Measurements from ENCODE around the gene FILIP1L.
"Not testable (repeated sequence)": the region's sequence is repeated elsewhere in the genome, so short reads cannot be mapped to it uniquely, and the experiment has no call there.

FILIP1L gene

DNA sequence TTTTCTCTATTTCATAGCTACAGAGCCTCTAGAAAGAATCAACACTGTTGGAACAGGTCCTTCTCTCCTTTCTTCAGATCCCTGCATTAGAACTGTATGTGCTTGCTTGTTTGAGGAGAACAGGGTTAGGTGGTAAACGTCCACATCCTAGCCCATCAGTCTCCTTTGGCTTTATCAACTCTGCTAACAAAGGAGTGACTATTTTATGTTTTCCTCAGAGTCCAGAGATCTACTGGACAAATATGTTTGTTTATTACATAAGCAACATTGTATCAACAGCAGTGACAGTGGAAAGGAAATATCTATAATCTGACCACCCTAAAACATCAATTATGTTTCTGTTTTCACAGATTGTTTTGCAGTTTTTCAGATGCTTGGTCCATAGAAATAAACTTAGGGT is 257.0 kb downstream of the FILIP1L start:
- no peak for DNase-seq

DNA sequence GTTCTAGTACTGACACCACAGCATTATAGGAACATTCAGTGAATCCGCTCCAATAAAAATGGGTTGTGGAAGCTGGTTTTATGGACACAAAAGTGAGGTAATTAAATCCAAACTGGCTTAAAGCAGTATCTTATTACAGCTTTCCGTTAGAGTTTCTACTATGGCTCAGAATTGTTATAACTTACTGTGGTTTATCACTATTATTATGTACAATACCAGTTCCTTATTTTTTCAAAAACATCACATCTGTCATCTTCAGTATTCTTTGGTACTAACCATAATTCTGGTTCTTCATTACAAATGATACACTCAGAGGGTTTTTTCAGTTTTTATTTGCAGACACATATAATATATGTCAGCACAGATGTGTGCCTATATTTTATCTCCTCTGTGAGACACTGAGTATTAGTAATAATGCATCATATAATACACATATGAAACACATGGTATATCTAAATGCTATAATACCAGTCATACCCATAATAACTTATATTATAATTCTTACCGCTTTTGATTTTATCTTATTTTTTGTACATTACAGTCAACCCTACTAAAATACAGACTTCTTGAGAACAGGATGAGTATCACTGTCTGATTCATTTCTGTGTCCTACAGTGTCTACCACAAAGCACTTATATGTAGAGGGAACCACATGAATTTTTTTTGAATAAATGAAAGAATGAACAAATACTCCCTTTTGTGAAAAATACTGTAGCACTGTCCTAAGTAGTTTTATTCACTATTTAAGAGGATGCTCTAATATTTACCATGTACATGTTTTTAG is 257.7 kb downstream of the FILIP1L start:
- no peak for DNase-seq

DNA sequence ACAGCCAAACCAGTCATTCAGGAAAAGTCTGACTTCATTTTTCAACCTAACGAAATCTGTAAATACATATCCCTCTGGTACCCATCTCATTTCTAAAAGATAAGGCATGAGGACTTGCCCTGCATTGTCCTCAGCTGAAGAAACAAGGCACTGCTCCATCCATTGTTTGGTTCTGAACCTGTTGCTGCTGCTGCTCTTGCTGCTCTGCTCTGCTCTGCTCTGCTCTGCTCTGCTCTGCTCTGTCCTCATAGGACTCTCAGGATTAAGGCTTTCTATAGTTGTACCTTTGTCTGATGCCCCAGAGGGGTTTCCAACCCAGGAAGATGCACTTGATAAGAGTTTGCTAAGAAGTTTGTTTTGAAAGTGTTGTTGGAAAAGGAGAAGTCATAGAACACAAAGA is 258.4 kb downstream of the FILIP1L start:
- DNase-seq, result no peak

DNA sequence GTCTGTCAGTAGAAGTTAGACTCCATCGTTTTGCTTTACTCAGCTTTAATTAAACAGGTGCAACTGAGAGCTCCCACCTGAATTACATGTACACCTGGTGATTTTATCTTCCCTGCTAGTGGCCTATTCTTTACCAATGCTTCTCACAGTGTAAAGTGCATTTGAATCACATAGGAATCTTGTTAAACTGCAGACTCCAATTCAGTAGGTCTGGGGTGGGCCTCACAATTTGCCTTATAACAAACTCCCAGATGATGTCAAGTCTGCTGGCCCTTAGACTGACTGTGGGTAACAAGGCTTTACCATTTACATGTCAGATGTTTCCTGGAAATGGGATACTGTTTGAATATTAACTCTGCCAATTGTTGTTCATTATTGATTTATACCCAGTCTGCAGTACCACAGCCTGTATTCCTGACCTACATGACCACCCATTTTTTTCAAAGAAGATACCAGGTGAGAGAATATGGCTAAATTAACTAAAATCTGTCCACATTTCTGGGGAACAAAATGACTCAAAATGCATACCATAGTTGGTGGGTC is 259.5 kb downstream of the FILIP1L start:
- DNase-seq, result no peak

DNA sequence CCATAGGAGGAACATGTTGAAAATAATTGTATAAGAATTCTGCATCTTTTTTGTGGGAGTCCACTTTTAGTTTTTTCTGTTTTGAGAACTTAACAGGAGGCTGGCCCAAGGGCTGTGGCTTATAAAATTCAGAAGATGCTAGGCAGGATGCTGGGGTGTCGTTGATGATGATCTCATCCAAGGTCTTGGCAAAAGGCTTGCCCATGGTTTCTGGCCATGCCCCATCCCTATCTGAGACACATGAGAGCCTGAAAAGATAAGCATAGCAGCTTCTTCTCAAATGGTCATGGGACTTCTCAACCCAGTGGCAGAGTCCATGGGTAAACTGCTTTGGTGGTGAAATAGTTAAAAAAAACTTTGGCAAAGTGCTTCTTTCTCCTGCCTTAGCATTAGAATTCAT is 261.4 kb downstream of the FILIP1L start:
- DNase-seq, result no peak

DNA sequence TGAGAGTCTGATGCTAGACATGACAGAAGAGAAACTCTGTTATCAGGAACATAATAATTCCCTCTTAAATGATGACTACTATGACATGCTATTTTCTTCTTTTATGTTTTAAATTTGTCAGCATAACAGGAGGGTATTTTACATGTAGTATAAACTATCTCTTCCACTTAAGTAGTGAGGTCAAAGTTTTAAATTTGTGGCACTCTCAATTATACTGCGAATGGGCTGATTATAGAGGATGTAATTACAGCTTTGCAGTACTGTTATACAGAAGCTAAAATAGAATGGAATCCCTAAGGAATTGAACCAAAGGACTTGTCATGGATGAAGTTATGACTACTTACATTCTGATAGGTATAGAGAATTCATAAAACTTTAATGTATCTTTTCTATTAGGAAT is 262.3 kb downstream of the FILIP1L start:
- DNase-seq, result no peak

- no peak for DNase-seq
Measured at GRCh38 chr3:99850608-99851007, 263.7 kb downstream of the FILIP1L start.

GRCh38 chr3:99848433-99848832 is 265.9 kb downstream of the FILIP1L start:
- DNase-seq, result no peak

DNA sequence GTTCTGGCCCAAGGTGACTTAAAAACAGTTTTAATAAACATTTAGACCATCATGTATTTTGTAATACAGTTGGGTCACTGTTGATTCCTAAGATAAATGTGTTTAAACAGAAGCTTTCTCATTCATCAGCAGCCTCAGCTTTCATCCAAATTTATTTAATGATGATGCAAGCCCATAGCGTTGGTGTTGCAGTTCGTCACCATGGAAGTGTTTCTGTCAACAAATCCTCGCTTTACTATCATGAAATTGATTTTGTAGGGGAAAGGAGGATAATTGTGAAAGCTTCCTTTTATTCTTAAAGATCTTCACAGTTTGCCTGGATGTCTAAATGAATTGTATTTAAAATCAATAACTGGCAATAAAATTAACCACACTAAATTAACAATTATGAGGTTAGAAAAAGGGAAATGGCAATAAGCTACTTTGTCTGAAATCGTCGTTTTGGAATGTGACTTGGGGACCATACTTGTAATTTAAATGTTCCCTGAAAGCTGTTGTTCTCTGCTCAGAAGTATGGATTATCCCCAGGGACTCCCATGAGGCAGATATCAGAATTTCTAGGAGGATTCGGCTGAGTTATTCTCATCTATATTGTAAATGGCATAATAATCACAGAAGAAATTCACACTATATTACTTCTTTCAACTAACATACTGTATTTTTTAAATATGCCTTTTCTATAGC is 267.7 kb downstream of the FILIP1L start:
- DNase-seq, result no peak

DNA sequence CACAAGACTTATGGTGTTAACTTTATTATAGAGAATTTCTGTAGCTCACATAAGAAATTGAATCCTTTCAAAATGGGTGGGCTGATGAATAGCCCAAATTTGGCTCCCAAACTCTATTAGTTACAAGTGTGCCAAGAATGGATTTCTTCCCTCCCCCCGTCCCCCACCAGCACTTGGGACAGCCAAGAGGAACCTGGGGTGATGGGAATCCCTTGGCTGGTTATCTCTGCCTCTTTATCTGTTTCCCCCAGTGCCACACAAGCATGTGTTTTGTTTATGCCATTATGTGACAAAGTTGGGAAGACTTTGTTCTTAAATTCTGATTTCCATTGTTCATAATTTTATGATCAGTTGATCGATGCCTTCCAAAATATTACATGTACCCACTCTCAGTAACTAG is 268.3 kb downstream of the FILIP1L start:
- no peak for DNase-seq

DNA sequence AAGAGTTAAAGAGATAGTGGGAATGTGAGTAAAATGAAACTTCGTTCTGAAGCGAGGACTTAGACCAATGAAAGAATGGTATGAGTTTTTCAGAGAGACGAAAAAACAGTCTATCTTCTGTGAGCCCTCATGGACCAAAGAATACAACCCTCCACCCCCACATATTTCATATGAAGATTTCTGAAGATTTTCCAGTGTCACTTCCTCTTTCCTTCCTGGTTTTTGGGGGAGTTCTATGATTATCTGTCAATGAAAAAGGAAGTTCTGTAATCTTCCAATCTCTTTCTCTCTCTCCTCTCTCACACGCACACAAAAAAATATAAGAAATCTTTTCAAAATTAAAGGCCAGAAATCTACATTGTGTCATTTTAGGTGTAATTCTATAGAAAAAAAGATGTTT is 269.0 kb downstream of the FILIP1L start:
- DNase-seq, result no peak

DNA sequence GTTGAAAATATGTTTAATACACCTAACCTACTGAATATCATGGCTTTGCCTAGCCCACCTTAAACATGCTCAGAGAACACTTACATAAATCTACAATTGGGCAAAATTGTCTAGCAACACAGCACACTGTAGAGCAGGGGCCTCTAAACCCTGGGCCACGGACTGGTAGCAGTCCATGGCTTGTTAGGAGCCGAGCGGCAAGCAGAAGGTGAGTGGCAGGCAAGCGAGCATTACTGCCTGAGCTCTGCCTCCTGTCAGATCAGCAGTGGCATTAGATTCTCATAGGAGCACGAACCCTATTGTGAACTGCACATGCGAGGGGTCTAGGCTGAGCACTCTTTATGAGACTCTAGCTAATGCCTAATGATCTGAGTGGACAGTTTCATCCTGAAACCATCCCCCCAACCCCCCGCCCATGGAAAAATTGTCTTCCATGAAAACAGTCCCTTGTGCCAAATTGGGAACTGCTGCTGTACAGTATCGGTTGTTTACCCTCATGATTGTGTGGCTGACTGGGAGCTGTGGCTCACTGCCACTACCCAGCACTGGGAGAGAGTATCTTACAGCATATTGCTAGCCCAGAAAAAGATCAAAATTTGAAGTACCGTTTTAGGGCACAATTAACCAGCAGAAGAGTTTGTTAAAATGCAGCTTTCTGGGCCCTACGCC is 270.6 kb downstream of the FILIP1L start:
- no peak for DNase-seq

DNA sequence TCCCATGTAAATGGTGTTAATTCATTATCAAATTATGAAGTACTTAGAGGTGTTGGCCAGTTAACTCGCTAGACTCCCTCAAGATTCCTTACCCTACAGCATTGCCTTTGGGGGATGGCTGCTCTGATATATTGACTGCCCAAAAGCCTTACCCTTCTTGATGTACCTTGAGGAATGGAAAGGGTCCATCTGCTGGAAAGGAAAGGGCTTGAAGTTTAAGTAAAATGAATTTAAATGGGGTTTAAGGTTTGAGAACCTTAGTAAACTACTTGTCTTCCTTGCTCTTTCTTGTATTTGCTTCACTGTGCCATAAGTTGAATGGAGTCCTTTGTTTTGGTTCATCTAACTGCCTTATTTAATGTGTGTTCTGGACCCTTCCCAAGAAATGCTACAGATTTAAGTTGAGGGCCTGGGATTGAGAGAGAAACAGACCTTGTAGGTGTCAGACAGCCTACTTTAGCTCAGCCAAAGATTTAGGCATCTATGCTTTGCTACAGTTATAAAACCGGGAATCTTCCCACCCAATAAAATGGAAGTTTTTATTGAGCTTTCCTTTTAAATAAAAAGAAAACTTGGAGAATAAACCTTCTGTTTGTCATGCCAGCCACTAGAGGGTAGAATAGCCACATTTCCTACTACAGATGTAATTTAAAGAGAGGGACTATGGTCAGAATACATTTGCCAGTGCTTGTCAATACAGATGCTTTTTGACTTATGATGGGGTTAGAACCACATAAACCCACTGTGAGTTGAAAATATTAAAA is 271.3 kb downstream of the FILIP1L start:
- no peak for DNase-seq

DNA sequence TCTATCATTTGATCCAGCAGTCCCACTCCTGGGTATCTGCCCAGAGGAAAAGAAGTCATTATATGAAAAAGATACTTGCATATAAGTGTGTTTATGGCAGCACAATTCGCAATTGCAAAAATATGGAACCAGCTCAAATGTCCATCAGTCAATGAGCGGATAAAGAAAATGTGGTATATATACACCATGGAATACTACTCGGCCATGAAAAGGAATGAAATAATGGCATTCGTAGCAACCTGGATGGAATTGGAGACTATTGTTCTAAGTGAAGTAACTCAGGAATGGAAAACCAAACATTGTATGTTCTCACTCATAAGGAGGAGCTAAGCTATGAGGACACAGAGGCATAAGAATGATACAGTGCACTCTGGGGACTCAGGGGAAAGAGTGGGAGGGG is 272.4 kb downstream of the FILIP1L start:
- DNase-seq, result not testable (repeated sequence)

GRCh38 chr3:99839613-99840012 is 274.7 kb downstream of the FILIP1L start:
- DNase-seq, result no peak

- DNase-seq, result no peak
Measured at GRCh38 chr3:99838755-99839154, 275.5 kb downstream of the FILIP1L start.

- no peak for DNase-seq
Measured at GRCh38 chr3:99837715-99838114, 276.6 kb downstream of the FILIP1L start.

GRCh38 chr3:99836681-99837080 is 277.6 kb downstream of the FILIP1L start:
- DNase-seq, result no peak

GRCh38 chr3:99834211-99834957 is 279.9 kb downstream of the FILIP1L start:
- DNase-seq, result no peak

DNA sequence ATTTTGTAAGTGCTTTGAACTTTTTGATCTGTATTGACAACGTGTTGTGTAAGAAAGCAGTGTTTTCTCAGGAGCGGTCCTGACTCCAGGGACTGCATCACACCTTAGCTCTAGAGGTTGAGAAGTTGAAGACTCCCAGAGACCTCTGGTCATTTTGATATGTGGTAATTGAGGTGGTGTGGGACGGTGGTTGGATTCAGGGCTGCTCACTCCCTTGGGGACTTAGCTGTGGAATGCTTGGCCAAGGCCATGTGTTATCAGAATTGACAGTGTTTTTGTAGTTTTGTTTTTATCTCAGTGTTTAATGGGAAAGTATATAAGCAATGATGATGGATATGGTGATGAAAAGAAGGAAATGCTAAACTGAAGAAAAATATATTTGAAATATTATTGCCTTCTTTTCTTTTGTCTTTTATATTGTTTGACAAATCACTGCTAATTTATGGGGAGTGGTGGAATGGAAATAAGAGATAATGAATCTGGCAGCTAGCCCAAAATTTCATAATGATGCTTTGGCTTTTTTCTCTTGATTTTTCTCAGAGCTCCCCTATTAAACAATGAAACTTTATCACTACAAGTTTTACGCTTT is 280.6 kb downstream of the FILIP1L start:
- DNase-seq, result no peak

GRCh38 chr3:99829844-99830243 is 284.5 kb downstream of the FILIP1L start:
- DNase-seq, result no peak

Data from stimulated activated naive CD4-positive, alpha-beta T cell treated with Interleukin-2 at 50 U/mL for 16 hours (primary cell).